Tibial nerve (tissue), 4 donors: ENCODE results near the gene RPP40.

Experiments
- EP300 ChIP-seq, 2 donors: sonication (generic); formaldehyde crosslinking; IDR thresholded peaks; one replicate each; pipeline ENCODE4 v1.6.1; 2017; ENCODE audit warnings: antibody characterized with exemption in 2 of 2, mild to moderate bottlenecking in 1 of 2
- POLR2A ChIP-seq, 2 donors: fragments of 450-650 bp; IDR thresholded peaks; one replicate each; pipeline ENCODE4 v1.6.1; 2017; ENCODE audit warnings: antibody characterized with exemption in 2 of 2, mild to moderate bottlenecking in 2 of 2, moderate library complexity in 2 of 2
- TF ChIP-seq, protein P1 (sequence below), 5 experiments: fragments of 200-600 bp in 3 of 5; fragments of 450-650 bp in 2 of 5; sonication (generic) in 3 of 5; IDR thresholded peaks; one replicate each; pipeline ENCODE4 v1.5.1; 2016 to 2019; ENCODE audit warnings: antibody characterized with exemption in 5 of 5, mild to moderate bottlenecking in 3 of 5, moderate library complexity in 2 of 5

GRCh38 chr6:5034328-5034727, 30.5 kb upstream of the RPP40 start:
- TF ChIP-seq, protein P1, sequence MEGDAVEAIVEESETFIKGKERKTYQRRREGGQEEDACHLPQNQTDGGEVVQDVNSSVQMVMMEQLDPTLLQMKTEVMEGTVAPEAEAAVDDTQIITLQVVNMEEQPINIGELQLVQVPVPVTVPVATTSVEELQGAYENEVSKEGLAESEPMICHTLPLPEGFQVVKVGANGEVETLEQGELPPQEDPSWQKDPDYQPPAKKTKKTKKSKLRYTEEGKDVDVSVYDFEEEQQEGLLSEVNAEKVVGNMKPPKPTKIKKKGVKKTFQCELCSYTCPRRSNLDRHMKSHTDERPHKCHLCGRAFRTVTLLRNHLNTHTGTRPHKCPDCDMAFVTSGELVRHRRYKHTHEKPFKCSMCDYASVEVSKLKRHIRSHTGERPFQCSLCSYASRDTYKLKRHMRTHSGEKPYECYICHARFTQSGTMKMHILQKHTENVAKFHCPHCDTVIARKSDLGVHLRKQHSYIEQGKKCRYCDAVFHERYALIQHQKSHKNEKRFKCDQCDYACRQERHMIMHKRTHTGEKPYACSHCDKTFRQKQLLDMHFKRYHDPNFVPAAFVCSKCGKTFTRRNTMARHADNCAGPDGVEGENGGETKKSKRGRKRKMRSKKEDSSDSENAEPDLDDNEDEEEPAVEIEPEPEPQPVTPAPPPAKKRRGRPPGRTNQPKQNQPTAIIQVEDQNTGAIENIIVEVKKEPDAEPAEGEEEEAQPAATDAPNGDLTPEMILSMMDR (IDR thresholded peaks at IDR 0.05): no peak
- TF ChIP-seq POLR2A (IDR thresholded peaks at IDR 0.05) (no peak), EP300 (IDR thresholded peaks at IDR 0.05) (no peak)
